Astrocyte (in vitro differentiated cells and primary cell): ENCODE measurements around the gene MOV10L1.

Experiments used
- EZH2 ChIP-seq: IDR thresholded peaks from 2 replicates; pipeline ENCODE4 v1.6.1; 2012; ENCODE audit warnings: mild to moderate bottlenecking, low read length, inconsistent platforms; ENCODE audit not compliant: insufficient read depth
- TF ChIP-seq, protein P1 (sequence below): IDR thresholded peaks from 2 replicates; pipeline ENCODE4 v1.5.1; 2011; ENCODE audit warnings: low read depth, mild to moderate bottlenecking, inconsistent platforms, low read length, moderate library complexity; ENCODE audit not compliant: insufficient read depth

DNA sequence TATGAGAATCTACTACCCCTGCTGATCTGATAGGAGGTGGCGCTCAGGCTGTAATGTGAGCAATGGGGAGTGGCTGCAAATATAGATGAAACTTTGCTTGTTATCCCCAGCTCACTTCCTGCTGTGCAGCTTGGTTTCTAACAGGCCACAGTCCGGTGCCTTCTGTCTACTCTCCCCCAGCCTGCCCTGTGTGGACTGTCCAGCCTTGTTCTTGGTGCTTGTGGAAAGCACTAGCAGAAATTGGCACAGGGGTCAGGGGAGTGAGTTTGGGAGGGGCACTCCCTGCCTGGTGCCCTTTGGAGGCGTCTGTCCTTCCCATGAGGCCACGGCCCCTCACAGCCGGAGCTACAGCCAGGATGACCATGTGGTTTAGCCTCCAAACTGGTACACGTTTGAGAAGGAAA lies 14.3 kb downstream of the MOV10L1 start:
- TF ChIP-seq, protein P1, sequence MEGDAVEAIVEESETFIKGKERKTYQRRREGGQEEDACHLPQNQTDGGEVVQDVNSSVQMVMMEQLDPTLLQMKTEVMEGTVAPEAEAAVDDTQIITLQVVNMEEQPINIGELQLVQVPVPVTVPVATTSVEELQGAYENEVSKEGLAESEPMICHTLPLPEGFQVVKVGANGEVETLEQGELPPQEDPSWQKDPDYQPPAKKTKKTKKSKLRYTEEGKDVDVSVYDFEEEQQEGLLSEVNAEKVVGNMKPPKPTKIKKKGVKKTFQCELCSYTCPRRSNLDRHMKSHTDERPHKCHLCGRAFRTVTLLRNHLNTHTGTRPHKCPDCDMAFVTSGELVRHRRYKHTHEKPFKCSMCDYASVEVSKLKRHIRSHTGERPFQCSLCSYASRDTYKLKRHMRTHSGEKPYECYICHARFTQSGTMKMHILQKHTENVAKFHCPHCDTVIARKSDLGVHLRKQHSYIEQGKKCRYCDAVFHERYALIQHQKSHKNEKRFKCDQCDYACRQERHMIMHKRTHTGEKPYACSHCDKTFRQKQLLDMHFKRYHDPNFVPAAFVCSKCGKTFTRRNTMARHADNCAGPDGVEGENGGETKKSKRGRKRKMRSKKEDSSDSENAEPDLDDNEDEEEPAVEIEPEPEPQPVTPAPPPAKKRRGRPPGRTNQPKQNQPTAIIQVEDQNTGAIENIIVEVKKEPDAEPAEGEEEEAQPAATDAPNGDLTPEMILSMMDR, result no peak
- no peak for TF ChIP-seq EZH2
